A549 treated with AZD9567 at 1 μM for 4 hours (cell line): ENCODE measurements around the gene POLR2J2. TPM values are rescaled to one million over a fixed set of nuclear protein-coding genes. Genes with fewer than 3 reads are reported as not detected.

Experiments used
- total RNA-seq: library from RNA; stranded (reverse); fragments of 200-300 nt; extraction: Qiagen RNA extraction; gene quantifications from 5 replicates; pipeline ENCODE4 v1.2.3, GENCODE V29; 2022; ENCODE audit not compliant: insufficient read depth

POLR2J2 gene
- total RNA-seq: 0.33 to 0.69 TPM (median 0.59 TPM) in 4 of 5 replicates, not detected in the other

GRCh38 chr7:102671166-102671955 lies at the start of gene POLR2J2:
TSS of gene POLR2J2 (minus strand) at chr7:102671663. CDS start at chr7:102671601, 62 bp downstream.

DNA sequence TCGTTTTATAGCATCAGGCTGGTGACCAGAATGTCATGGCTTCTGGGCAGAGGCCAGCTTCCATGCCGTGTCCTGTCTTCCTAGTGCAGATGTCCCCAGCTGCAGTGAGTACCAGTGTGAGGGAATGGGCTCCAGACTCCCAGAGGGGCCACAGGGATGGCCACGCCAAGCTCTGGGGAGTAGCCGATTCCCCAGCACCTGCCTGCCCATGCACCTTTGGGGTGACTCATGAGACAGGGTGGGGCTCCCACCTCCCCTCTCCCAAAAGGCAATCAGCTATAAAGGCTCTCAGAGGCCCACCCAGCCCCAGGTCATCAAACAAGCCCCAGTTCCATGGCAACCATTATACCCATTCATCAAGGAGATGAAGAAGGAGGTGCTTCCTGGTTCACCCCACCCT lies 21.5 kb downstream of the POLR2J2 start, which contains the start of gene SPDYE2B:
Gene SPDYE2B, plus strand, starts transcription at position 396 of the 400 bp plus-strand sequence. CDS start 2,030 bp downstream, outside the sequence.

GRCh38 chr7:102642691-102643090 lies 28.8 kb downstream of the POLR2J2 start, which contains the start of gene UPK3BL1:
TSS of gene UPK3BL1 (minus strand) at chr7:102642791. CDS start at chr7:102642741, 50 bp downstream.

GRCh38 chr7:102616507-102617125 lies 54.8 kb downstream of the POLR2J2 start, which contains the start of gene RASA4:
TSS of gene RASA4 (minus strand) at chr7:102616756. CDS start at chr7:102616689, 67 bp downstream.

Other genes starting within 250 kb of the POLR2J2 start
- gene ORAI2, start 238.1 kb downstream of the POLR2J2 start, total RNA-seq: 22.2 to 34.0 TPM (median 33.6 TPM) in 5 replicates
- gene ALKBH4, start 206.8 kb downstream of the POLR2J2 start, total RNA-seq: 8.6 to 10.7 TPM (median 8.8 TPM) in 5 replicates
- gene LRWD1, start 206.7 kb downstream of the POLR2J2 start, total RNA-seq: 27.4 to 36.9 TPM (median 34.1 TPM) in 5 replicates
- gene POLR2J, start 192.7 kb downstream of the POLR2J2 start, total RNA-seq: 93.0 to 111 TPM (median 107 TPM) in 5 replicates
- gene RASA4B, start 153.9 kb downstream of the POLR2J2 start, total RNA-seq: 1.5 to 2.2 TPM (median 1.8 TPM) in 5 replicates
- 2.4 to 3.8 TPM (median 2.8 TPM) in 4 of 5 replicates, not detected in the other for gene UPK3BL2, start 128.0 kb downstream of the POLR2J2 start, total RNA-seq
- 0.07 TPM in 1 of 5 replicates, not detected in the others for gene SPDYE2, start 120.4 kb downstream of the POLR2J2 start, total RNA-seq
- gene POLR2J3, start 99.1 kb downstream of the POLR2J2 start, total RNA-seq: 14.1 to 45.7 TPM (median 36.2 TPM) in 5 replicates
- 2.0 to 3.1 TPM (median 2.4 TPM) in 4 of 5 replicates, not detected in the other for gene RASA4, start 54.9 kb downstream of the POLR2J2 start, total RNA-seq
- 13.9 to 18.5 TPM (median 16.2 TPM) in 5 replicates for gene UPK3BL1, start 28.9 kb downstream of the POLR2J2 start, total RNA-seq
- gene SPDYE2B, start 21.3 kb downstream of the POLR2J2 start, total RNA-seq: not detected in 5 replicates
- 6.1 to 12.7 TPM (median 7.2 TPM) in 5 replicates for gene FAM185A, start 77.3 kb upstream of the POLR2J2 start, total RNA-seq
- gene LRRC17, start 241.3 kb upstream of the POLR2J2 start, total RNA-seq: 0.05 to 0.17 TPM (median 0.09 TPM) in 3 of 5 replicates, not detected in the others